Psoas muscle (tissue), 8 donors: Measurements from ENCODE around the gene ATF6. TPM values are rescaled to one million over a fixed set of nuclear protein-coding genes. Genes with fewer than 3 reads are reported as not detected.

Experiments
- ATAC-seq, 4 donors: fragments of 200-7000 bp; cut with Tn5 transposase; one replicate each; pipeline ENCODE4 v1.9.1; 2020; ENCODE audit warnings: moderate library complexity in 3 of 4, mild to moderate bottlenecking in 2 of 4
- DNase-seq, 2 donors: peaks; one replicate each; pipeline ENCODE4 v3.0.0-alpha.2; 2020
- H3K27ac ChIP-seq: fragments of 200-600 bp; one replicate; pipeline ENCODE4 v1.8.0; 2022
- H3K27me3 ChIP-seq, 3 donors: fragments of 200-600 bp in 1 of 3; one replicate each; pipeline versions ENCODE4 v1.6.1 to v1.8.0; 2013 to 2022; ENCODE audit warnings: low read length in 2 of 3, mild to moderate bottlenecking in 2 of 3, moderate library complexity in 1 of 3; ENCODE audit not compliant: insufficient read depth in 3 of 3
- H3K36me3 ChIP-seq, 2 donors: fragments of 200-600 bp in 1 of 2; one replicate each; pipeline versions ENCODE4 v1.6.1 to v1.8.0; 2013 to 2022; ENCODE audit warnings: low read depth in 1 of 2, mild to moderate bottlenecking in 1 of 2, moderate library complexity in 1 of 2; ENCODE audit not compliant: insufficient read depth in 1 of 2
- H3K4me1 ChIP-seq: fragments of 200-600 bp; one replicate; pipeline ENCODE4 v1.8.0; 2022
- H3K4me3 ChIP-seq: fragments of 200-600 bp; one replicate; pipeline ENCODE4 v1.8.0; 2022; ENCODE audit warnings: mild to moderate bottlenecking
- H3K9me3 ChIP-seq: fragments of 200-600 bp; one replicate; pipeline ENCODE4 v1.8.0; 2022
- WGBS, 3 donors: extraction: QIAGEN DNeasy Blood & Tissue Kit; methylation state at CpG; one replicate each; pipeline versions ENCODE4 v1.1.6 to v1.1.7; 2013; 5-methylcytosine and 5-hydroxymethylcytosine counted together
- intact Hi-C, 2 donors: fragments of 100-400 bp; cut with DNase I; formaldehyde crosslinking; loops; one replicate each; pipeline versions ENCODE4 v1.11.0 to v1.14.2; 2022
- polyA plus RNA-seq, 3 donors: library from polyadenylated mRNA; stranded (reverse); fragments of 200-250 nt; gene quantifications; one replicate each; pipeline ENCODE4 v1.2.3, GENCODE V29; 2013
- total RNA-seq, 4 donors: library from RNA; stranded (reverse); fragmentation: NEBNext Ultra II Directional in 2 of 4; extraction: Animal tissue kit (Norgen Biotek cat#: 25700) in 2 of 4; gene quantifications; one replicate each; pipeline versions ENCODE4 v1.2.1 to v1.2.4, GENCODE V29; 2021 to 2023
- TF ChIP-seq, protein P1 (sequence below): fragments of 200-600 bp; IDR thresholded peaks from one replicate; pipeline ENCODE4 v1.8.0; 2022; ENCODE audit warnings: antibody characterized with exemption
- donor health status: healthy with polysubstance abuse.
- donor health status: DM: no; HTN: no; CAD: no; lungs with moderate emphysema.
- donor health status: Bipolar disorder and iron deficiency.
- donor health status: healthy.
- donor health status: DM: yes; HTN: yes; CAD: no.
- donor health status: DM: no; HTN: no; CAD: no.
- donor health status: DM: no; HTN: no; CAD: no.
- donor health status: DM: yes; HTN: yes; CAD: no.

Gene ATF6
- total and polyA plus RNA-seq, 7 donors, result 6.4 to 17.1 (median 11.0) TPM

GRCh38 chr1:161950377-161950776, 184.3 kb downstream of the ATF6 start:
- H3K4me3 ChIP-seq, result no peak overlapping the region
- H3K27ac ChIP-seq, result peak overlapping the region; percentile 47
- DNase-seq (no peak), ATAC-seq (peak; percentile 34 to 86 (median 54))
- TF ChIP-seq, protein P1, sequence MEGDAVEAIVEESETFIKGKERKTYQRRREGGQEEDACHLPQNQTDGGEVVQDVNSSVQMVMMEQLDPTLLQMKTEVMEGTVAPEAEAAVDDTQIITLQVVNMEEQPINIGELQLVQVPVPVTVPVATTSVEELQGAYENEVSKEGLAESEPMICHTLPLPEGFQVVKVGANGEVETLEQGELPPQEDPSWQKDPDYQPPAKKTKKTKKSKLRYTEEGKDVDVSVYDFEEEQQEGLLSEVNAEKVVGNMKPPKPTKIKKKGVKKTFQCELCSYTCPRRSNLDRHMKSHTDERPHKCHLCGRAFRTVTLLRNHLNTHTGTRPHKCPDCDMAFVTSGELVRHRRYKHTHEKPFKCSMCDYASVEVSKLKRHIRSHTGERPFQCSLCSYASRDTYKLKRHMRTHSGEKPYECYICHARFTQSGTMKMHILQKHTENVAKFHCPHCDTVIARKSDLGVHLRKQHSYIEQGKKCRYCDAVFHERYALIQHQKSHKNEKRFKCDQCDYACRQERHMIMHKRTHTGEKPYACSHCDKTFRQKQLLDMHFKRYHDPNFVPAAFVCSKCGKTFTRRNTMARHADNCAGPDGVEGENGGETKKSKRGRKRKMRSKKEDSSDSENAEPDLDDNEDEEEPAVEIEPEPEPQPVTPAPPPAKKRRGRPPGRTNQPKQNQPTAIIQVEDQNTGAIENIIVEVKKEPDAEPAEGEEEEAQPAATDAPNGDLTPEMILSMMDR, result no peak
- intact Hi-C loops, result no loop called here
- H3K9me3 ChIP-seq, result no peaks in the 10 kb centered on the region
- 26 to 40% (median 35%) methylated on average over 1 of the region's 1 CpG for WGBS, 3 donors
- H3K27me3 ChIP-seq, result no peaks in the 10 kb centered on the region
- no peaks in the 10 kb centered on the region for H3K36me3 ChIP-seq
- H3K4me1 ChIP-seq, result peaks cover 49% of the 10 kb centered on the region

DNA sequence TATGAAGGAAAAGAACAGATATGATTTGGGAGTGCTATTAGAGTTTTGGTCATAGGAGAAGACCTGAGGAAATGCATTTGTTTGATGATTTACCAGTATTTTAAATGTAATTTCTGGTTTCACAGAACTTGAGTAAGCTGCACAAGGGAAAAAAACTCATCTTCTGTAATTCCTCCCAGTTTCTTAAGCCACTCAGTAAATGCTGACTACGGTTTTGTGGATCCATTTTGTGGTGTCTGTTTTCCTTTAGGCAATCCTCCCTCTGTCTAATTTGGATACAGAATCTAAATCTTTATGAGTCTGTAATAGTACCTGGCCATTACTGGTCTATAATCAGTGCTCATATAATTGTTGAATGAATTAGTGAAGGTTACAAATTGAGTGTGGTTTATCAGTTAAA, 185.5 kb downstream of the ATF6 start:
- 33 to 89% (median 55%) methylated on average over 1 of the region's 1 CpG for WGBS, 3 donors
- DNase-seq, result no peak
- intact Hi-C loops, result no loop called here
- Histone ChIP-seq H3K9me3 (no peaks in the 10 kb centered on the region), H3K27me3 (no peaks in the 10 kb centered on the region), H3K27ac (no peak overlapping the region), H3K36me3 (no peaks in the 10 kb centered on the region), H3K4me1 (peaks cover 47% of the 10 kb centered on the region), H3K4me3 (no peak overlapping the region)
- TF ChIP-seq, protein P1, result no peak
- no peak for ATAC-seq

GRCh38 chr1:161952607-161953172, 186.6 kb downstream of the ATF6 start:
- Histone ChIP-seq H3K4me3 (no peak overlapping the region), H3K36me3 (no peaks in the 10 kb centered on the region), H3K4me1 (peaks cover 47% of the 10 kb centered on the region), H3K27me3 (no peaks in the 10 kb centered on the region), H3K27ac (no peak overlapping the region), H3K9me3 (no peaks in the 10 kb centered on the region)
- TF ChIP-seq, protein P1, result no peak
- intact Hi-C loops, result no loop called here
- DNase-seq (no peak), ATAC-seq (no peak)
- 89 to 92% (median 92%) methylated on average over 3 of the region's 3 CpGs for WGBS, 3 donors

DNA sequence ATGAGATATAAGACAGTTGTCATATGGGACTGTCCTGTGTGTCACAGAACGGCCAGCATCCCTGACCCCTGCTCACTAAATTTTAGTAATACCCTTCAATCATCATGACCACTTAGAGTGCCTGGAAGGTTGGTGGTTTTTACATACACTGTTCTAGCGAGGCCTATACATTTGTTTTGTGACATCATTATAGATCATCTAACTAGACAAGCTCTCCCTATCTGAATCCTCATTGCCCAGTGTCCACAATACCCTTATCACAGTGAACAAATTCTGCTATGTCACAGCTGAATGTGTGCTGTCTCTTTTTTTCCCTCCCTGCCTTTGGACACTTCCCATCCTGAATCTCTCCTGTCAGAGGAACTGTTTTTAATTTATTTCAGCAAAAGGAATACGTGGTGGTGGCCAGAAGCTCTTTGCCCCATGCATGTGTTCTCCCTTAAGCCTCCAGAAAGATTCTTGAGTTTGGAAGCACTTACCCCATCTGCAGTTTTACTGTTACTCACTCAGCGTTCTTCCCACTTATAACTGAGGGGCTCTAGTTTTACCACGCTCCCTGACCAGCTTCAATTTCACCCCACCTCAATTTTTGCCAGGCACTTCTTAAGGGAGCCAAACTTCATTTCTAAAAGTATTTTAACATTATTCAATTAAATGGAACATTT, 187.3 kb downstream of the ATF6 start:
- peaks cover 0 to 4% of the 10 kb centered on the region in 2 donors for H3K36me3 ChIP-seq
- peaks cover 44% of the 10 kb centered on the region for H3K4me1 ChIP-seq
- H3K27ac ChIP-seq, result no peak overlapping the region
- H3K9me3 ChIP-seq, result no peaks in the 10 kb centered on the region
- no peak for ATAC-seq
- WGBS, 3 donors, result 66 to 84% (median 71%) methylated on average over 5 of the region's 5 CpGs
- H3K27me3 ChIP-seq, result no peaks in the 10 kb centered on the region
- intact Hi-C loops, result no loop called here
- DNase-seq, result no peak
- TF ChIP-seq, protein P1, result no peak
- no peak overlapping the region for H3K4me3 ChIP-seq
